Brain microvascular endothelial cell (primary cell): ENCODE results near the gene ITPRID2.
A peak's percentile ranks its signal among the peaks of the same experiment; 100 is the strongest.

Source experiments
- DNase-seq: peaks from one replicate; pipeline ENCODE4 v3.0.0-alpha.2; 2020
- H3K27ac ChIP-seq: fragments of 250-450 bp; sonication (Bioruptor Pico); 2 replicates; pipeline ENCODE4 v1.5.1; 2020; ENCODE audit warnings: mild to moderate bottlenecking, moderate library complexity
- H3K27me3 ChIP-seq: fragments of 250-450 bp; sonication (Bioruptor Pico); replicated peaks from 2 replicates; pipeline ENCODE4 v1.5.1; 2020; ENCODE audit warnings: mild to moderate bottlenecking
- H3K36me3 ChIP-seq: fragments of 250-450 bp; sonication (Bioruptor Pico); replicated peaks from 2 replicates; pipeline ENCODE4 v1.5.1; 2020; ENCODE audit warnings: mild to moderate bottlenecking
- H3K4me3 ChIP-seq: 2 replicates; pipeline ENCODE4 v1.5.1; 2011; ENCODE audit warnings: low read depth, mild to moderate bottlenecking, control low read depth, low read length, moderate library complexity
- in situ Hi-C: cut with HindIII; loops from 2 replicates; pipeline ENCODE4 v1.10.0; 2017; ENCODE audit warnings: low sequenced_read_pairs, low pct_ligation_motif_present
- TF ChIP-seq, protein P1 (sequence below): IDR thresholded peaks from 2 replicates; pipeline ENCODE4 v1.5.1; 2011; ENCODE audit warnings: low read depth, mild to moderate bottlenecking, moderate library complexity, low read length, control low read depth, inconsistent platforms; ENCODE audit errors: missing control alignments

ITPRID2 gene

DNA sequence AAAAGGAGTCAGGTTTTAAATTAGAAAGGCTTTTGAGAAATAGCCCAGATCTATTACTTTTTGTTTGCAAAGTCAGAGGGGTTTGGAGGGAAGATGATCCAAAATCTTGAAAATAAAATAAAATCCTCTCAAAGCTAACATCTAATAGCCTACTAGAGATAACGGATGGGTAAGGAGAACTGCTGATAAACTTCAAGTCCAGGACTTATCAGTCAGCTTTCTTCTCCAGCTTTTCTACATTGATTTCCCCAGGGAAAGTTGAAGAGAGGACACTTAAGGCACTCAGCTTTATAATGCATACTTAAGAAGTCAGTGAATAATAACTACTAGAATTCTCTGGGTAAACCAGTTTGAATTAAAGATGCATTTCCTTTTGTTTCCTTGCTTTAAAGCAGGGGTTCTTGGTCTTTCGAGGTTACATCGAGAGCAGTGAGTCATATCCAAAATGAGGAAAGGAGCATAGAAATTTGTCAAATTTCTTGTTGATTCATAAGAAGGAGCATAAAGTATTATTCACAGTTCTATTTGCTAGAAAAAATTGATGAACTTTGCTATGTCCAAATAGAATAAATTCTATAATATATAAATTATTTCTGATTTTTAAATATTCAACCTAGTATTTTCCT, 43.2 kb upstream of the ITPRID2 start:
- TF ChIP-seq, protein P1, sequence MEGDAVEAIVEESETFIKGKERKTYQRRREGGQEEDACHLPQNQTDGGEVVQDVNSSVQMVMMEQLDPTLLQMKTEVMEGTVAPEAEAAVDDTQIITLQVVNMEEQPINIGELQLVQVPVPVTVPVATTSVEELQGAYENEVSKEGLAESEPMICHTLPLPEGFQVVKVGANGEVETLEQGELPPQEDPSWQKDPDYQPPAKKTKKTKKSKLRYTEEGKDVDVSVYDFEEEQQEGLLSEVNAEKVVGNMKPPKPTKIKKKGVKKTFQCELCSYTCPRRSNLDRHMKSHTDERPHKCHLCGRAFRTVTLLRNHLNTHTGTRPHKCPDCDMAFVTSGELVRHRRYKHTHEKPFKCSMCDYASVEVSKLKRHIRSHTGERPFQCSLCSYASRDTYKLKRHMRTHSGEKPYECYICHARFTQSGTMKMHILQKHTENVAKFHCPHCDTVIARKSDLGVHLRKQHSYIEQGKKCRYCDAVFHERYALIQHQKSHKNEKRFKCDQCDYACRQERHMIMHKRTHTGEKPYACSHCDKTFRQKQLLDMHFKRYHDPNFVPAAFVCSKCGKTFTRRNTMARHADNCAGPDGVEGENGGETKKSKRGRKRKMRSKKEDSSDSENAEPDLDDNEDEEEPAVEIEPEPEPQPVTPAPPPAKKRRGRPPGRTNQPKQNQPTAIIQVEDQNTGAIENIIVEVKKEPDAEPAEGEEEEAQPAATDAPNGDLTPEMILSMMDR = no peak
- no peak for DNase-seq
- H3K4me3 ChIP-seq = no peak overlapping the region
- H3K27ac ChIP-seq = no peak overlapping the region
- no peaks in the 10 kb centered on the region for H3K36me3 ChIP-seq
- no peaks in the 10 kb centered on the region for H3K27me3 ChIP-seq
- in situ Hi-C loops = no loop called here

DNA sequence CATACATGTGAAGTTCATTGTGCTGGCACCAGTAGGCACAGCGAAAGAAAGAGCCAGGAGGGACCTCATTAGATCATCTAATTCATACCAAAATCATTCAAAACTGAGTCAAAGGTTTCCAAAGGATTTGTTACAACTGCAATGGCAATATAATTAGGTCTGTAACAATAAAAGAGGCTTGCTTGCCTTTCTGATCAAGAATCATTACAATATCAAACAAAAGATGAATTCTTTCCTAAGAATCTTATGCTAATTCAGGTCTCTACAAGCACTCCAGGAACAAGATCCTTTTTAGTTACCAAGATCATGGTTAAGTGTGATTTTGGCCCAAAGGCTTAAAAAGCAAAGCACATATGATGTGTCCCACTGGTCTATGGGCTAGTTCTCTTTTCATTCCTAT, 41.9 kb upstream of the ITPRID2 start:
- in situ Hi-C loops = no loop called here
- TF ChIP-seq, protein P1 = no peak
- DNase-seq = no peak
- Histone ChIP-seq H3K36me3 (no peaks in the 10 kb centered on the region), H3K27ac (no peak overlapping the region), H3K4me3 (no peak overlapping the region), H3K27me3 (no peaks in the 10 kb centered on the region)

- H3K36me3 ChIP-seq = no peaks in the 10 kb centered on the region
- H3K4me3 ChIP-seq = no peak overlapping the region
- in situ Hi-C loops = no loop called here
- DNase-seq = no peak
- H3K27me3 ChIP-seq = no peaks in the 10 kb centered on the region
- TF ChIP-seq, protein P1 = no peak
- H3K27ac ChIP-seq = no peak overlapping the region
Observed at GRCh38 chr2:181850936-181851560, 40.5 kb upstream of the ITPRID2 start.

DNA sequence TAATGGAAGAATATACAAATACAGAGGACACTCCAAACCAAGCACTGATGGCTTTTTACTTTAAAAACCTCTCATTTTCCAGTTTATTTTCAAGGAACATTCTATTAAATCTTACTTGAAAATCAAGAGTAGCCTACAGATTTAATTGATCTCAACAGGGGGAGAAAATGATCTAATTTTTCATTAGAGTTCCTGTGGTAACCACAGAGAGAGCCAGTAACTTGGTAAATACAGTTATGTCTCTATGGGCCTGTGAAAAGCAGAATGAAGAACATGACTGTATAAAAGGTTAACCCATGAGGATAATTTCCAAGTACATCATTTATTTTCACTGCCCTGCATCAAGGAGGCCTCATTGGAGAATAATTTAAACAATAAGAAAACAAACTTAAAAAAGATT, 39.8 kb upstream of the ITPRID2 start:
- no peaks in the 10 kb centered on the region for H3K36me3 ChIP-seq
- H3K27ac ChIP-seq = no peak overlapping the region
- in situ Hi-C loops = no loop called here
- no peak for DNase-seq
- H3K4me3 ChIP-seq = no peak overlapping the region
- H3K27me3 ChIP-seq = no peaks in the 10 kb centered on the region
- TF ChIP-seq, protein P1 = no peak

DNA sequence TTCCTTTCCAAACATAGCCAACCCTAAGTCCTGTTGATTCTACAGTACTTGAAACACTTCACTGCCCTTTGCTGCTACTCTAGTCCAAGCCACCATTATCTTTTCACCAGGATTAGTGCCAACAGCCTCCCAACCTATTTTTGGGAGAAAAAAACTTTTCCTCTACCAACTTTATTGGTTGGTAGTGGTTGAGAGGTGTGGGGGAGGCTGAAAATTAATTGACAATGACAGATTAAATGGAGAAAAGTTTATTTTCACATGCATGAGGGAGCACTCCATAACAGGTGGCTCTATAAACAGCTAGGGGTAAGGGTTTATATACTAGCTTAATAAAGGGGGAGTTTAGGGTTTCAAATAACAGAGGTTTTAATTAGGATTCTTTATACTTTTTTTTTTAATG, 37.8 kb upstream of the ITPRID2 start:
- Histone ChIP-seq H3K4me3 (no peak overlapping the region), H3K27me3 (no peaks in the 10 kb centered on the region), H3K36me3 (no peaks in the 10 kb centered on the region), H3K27ac (no peak overlapping the region)
- TF ChIP-seq, protein P1 = no peak
- DNase-seq = no peak
- in situ Hi-C loops = no loop called here

DNA sequence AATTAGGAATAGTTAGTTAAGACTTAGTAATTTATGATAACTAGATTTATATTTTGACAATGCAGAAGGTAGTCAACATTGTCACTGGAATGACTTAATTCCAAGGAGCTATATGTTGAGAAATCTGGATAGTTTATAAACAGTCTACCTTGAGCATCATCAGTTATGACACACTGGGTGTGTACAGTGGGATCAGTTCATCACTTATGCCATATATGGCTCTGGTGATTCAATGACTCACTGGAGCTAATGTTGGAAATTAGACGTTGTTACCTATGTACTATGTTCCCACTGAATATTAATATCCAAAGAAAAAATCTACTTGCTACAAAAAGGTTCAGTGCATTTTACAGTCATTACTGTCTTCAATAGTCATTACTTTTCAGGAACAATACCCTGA, 34.0 kb upstream of the ITPRID2 start:
- peak; percentile 1 for DNase-seq
- no peaks in the 10 kb centered on the region for H3K27me3 ChIP-seq
- TF ChIP-seq, protein P1 = no peak
- H3K36me3 ChIP-seq = no peaks in the 10 kb centered on the region
- in situ Hi-C loops = no loop called here
- H3K27ac ChIP-seq = no peak overlapping the region
- H3K4me3 ChIP-seq = no peak overlapping the region
